Central memory CD4-positive, alpha-beta T cell (primary cell): Measurements from ENCODE around the gene ODF4.
"Not testable (repeated sequence)": the region's sequence is repeated elsewhere in the genome, so short reads cannot be mapped to it uniquely, and the experiment has no call there.

Experiments used
- DNase-seq: peaks from one replicate; pipeline ENCODE4 v3.0.0; 2022

ODF4 gene

DNA sequence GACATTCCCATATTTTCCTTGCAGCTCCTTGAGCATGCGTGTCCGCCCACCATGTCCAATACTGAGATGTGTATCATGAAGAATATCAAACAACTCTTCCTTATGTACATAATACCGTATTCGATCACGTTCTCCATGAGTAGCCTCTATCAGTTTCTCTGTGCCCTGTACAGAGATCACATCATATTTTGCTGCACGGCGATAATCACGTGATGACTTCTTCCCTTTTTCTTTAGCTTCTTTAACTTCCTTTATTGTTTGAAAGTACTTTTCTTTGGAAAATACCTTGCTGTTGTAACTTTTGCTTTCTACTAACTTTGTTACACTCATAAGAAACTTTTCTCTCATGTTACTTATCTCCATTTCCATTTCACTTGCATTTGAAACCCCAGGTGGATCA is 30.3 kb downstream of the ODF4 start:
- no peak for DNase-seq

DNA sequence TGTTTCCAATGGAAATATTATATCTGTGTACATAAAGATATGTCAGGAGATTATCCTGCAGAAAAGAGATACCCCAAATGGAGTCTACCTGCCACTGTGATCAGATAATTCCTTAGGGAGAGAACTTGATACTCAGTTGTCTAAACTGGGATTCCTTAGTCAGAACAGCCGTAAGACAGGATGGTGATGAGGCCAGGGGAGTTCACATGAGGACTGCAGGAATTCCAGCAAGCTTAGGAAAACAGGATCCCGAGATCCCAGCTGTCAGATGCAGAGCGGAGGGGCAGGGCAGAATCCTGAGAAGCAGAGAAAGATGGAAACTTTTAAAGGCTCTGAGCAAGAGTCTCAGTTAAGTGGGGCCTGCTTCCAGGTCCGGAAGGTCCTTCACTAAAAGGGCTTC is 32.1 kb downstream of the ODF4 start:
- DNase-seq: no peak

DNA sequence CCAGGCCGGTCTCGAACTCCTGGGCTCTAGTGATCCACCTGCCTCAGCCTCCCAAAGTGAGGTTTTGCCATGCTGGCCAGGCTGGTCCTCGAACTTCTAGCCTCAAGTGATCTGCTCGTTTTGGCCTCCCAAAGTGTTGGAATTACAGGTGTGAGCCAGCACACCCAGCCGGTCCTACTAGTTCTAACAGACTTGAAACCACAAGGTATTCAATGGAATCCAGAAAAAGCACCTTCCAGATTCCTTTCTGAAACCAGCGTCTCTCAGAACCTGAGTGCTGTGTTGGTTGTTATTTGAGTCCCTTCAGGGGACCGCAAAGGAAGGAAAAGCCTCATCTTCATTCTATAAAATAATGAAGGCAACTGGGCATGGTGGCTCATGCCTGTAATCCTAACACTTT is 32.8 kb downstream of the ODF4 start:
- no peak for DNase-seq

DNA sequence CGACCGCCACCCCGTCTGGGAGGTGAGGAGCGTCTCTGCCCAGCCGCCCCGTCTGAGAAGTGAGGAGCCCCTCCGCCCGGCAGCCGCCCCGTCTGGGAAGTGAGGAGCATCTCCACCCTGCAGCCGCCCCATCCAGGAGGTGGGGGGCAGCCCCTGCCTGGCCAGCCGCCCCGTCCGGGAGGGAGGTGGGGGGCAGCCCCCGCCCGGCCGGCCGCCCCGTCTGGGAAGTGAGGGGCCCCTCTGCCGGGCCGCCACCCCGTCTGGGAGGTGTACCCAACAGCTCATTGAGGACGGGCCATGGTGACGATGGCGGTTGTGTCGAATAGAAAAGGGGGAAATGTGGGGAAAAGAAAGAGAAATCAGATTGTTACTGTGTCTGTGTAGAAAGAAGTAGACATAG is 34.2 kb downstream of the ODF4 start:
- DNase-seq: not testable (repeated sequence)

DNA sequence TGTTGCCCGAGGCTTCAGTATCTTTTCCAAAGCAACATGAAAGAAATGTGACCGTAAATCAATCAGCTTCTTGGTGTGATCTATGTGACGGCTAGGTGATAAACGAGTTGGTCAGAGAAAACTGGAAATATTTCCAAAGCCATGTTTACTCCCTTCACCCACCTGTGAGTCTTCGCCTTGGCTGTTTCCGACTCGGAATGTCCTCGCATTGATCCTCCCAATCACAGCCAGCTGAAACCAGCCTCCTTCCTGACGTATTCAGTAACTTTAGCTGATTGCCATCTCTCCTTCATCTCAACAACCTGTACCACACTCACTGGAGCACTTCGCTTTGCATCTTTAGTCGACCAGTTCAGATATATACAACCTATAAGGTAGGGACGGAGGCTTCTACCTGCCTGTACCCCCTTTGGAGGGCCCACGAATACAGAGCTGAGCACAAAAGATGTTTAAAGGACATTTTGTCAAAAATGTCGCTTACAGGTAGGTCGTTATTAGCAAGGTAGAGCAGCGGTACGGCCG is 36.2 kb downstream of the ODF4 start:
- no peak for DNase-seq

DNA sequence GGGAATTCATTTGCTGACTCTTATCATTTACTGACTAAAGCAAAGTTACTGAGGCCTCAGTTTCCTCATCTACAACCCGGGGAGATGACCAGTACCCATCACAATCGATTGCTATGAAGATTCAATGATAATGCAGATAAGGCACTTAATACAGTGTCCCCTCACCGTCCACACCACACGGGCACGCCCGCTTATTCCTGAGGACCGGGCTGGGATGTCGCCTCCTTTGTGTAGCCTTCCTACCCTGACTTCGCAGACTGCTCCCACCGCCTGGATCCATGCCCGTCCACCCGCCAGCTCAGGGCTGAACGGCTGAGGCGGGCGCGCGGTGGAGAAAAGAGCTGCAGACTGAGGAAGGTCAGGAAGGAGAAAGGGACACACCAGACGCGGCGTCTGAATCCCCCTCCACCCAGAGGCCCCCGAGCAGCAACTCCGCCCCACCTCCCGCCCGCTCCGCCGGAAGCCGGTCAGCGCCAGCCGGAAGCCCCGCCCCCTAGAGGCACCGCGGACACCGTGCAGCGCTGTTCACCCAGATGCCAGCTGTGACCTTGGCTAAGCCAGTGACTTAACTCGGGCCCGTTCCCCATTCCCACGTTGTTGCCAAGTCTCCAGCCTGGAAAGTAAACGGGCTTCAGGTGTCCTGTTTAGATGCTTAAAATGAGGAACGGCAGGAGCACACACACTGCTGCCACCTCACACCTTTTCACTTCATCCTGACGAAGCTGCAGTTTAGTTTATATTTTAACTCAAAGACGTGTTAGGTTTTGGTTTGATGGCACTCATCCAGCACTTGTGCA is 36.8 kb downstream of the ODF4 start, which contains the start of gene KRABD2:
Gene KRABD2, minus strand, starts transcription at position 434 of the 797 bp plus-strand sequence.
- peak; percentile 80 for DNase-seq

DNA sequence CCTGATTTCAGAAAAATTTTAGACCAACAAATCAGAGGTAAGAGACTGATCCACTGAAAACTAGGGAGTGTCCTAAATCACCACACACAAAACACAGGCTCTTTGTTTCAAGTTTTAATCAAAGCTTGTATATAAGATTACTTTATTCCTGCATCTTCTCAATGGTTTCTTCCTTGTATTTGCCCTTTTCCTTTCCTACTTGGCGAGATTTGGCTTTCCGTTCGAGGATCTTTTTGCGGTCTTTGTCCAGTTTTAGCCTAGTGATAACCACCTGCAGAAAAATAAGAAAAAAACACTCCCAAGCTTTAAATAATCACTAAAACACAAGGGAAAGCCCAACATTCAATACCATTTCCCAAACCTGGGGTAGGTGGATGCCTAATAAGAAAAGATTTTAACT is 37.8 kb downstream of the ODF4 start:
- no peak for DNase-seq

DNA sequence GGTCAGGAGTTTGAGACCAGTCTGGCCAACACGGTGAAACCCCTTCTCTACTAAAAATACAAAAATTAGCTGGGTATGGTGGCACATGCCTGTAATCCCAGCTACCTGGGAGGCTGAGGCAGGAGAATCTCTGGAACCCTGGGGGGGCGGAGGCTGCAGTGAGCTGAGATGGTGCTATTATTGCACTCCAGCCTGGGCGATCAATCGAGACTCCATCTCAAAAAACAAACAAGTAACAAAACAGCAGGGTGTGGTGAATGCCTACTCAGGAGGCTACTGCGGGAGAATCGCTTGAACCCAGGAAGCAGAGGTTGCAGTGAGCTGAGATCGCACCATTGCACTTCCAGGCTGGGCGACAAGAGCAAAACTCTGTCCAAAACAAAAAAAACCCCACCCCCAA is 38.5 kb downstream of the ODF4 start:
- not testable (repeated sequence) for DNase-seq

DNA sequence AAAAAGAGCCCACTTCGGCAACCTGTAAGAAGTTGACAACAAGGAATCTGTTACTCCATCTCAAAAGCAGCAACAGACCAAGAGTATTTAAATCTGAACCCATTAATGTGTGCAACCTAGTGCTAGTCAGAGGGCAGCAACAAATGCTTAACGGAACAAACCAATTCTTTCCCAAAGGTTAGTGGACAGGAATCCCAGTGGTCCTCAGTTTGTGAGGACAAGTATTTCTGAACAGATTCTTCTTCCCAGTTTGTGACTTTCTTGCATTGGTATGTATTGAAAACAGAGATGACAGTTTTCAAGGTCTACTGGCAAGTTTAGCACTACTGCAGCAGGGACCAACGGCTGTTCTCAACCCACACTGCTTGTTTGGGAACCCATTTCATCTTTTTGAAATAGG is 40.4 kb downstream of the ODF4 start:
- DNase-seq: no peak

DNA sequence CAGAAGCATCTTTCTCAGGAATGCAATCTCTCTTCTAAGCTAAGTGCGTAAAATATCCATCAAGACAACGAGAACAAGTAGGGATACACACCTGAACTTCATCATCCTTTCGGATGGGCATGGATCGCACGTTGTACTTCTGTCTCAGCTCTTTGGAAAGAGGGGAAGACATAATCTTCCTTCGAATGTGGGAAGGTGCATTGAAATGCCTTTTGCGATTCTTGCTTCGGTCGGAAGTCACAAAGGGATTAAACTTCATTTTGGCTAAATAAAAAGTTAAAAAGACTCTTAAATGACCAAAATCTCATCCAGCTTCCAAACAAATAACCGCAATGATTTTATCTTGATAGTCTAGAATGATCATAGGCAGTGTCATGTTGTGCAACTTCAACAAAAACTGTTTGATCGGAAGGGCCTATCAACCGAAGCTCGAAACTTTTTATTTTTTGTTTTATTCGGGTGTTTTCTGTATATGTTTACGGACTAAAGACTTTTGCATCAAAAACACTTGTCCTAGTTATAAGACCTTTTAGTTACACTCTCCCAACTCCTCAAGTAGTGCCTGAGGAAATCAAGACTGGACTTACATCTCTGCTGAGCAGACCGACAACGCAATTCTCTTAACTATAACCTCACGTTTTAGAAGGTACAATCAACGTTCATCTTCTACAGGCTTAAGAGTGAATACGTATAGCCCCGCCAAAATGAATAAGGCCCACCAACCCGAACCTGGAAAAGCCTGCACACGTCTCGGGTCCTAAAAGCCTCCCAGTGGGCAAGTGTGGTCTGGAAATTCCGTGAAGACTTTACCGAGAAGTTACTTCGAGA is 42.6 kb downstream of the ODF4 start:
- DNase-seq: no peak

DNA sequence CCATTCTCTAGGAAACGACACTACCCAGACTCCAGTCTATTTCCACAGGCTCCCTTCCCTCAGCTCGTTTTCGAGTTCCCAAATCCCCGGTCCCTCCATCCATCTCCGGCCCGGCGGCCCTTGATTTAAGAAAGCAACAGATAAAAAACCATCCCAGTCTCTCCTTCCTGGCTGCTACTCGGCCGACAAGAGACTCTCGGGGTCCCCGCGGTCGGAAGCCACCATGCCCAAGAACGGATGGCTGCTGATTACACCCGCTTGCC is 43.2 kb downstream of the ODF4 start:
- DNase-seq: no peak

DNA sequence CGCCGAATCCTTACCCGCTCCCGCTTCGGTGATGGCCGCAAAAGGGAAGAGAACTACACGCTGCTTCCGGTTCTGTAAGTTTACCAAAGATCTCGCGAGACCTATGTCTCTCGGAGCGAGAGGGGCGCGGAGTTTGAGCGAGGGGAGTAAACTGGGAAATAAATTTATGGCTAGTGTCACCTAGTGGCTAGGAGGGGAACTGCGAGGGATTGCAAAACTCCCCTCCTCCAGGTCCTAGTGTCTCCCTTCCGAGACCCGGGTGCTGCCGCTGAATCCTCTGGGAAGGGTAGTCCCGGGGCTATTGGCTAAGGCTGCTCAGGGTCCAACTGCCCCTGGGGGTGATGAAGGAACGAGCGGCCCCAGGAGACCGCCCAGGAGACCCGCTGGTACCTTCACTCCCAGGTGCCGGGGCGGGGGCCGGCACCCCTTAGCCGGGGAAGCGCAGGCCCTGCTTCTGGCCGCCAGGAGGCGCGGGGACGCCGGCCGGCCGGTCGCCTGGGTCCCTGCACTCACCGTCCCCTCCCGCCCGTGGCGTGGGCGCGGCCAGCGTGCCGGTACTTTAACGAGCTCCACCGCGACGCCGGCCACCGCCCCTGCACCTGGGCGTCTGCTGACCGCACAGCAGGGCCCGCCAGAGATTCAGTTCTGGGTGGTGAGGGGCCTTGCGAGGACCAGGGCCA is 43.6 kb downstream of the ODF4 start, which contains the start of gene RPL26:
Gene RPL26, minus strand, starts transcription at position 51 of the 680 bp plus-strand sequence. CDS start 883 bp downstream, outside the sequence.
- peak; percentile 96 for DNase-seq

DNA sequence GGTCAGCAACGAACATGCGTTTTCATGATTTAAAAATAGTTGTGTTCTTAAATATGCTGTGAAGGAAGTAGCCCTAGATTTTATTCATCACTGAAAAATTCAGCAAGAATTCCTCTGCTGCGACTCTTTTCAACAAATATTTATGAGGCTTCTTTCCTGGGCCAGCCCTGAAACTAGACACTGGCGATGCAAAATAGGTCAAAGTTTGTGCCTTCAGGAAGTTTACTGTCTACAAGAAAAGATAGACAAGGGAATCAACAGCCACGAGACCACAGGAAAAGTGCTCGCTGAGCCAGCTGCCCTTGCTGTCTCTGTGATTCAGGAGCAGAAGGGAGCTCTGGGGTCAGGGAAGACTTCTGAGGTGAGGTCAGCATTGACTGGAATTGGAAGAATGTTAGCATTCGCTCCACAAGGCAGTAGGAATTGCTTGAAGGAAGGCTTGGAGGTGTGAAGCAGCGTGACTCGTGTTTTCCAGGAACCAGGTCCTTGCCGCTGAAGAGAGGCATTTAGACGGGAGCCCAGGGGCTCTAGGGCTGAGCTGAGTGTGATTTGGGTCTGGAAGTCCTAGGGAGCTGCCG is 45.2 kb downstream of the ODF4 start:
- no peak for DNase-seq

DNA sequence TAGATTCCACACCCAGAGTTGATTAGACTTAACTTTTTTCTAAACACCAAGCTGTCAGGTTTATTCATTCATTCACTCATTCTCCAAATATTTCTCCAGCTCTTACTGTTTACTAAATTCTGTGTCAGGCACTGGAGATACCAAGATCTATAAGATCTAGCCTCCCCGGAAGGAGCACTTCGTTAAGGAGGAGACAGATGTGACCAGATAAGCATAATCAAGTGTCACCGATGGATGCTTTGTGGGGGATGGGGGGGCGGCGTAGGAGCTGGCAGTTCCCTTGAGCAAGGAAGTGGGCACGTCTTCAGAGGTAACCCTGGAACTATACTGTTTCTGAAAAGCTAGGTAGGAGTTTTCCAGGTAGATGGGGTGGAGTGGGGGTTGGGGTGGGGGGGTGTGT is 47.2 kb downstream of the ODF4 start:
- no peak for DNase-seq

DNA sequence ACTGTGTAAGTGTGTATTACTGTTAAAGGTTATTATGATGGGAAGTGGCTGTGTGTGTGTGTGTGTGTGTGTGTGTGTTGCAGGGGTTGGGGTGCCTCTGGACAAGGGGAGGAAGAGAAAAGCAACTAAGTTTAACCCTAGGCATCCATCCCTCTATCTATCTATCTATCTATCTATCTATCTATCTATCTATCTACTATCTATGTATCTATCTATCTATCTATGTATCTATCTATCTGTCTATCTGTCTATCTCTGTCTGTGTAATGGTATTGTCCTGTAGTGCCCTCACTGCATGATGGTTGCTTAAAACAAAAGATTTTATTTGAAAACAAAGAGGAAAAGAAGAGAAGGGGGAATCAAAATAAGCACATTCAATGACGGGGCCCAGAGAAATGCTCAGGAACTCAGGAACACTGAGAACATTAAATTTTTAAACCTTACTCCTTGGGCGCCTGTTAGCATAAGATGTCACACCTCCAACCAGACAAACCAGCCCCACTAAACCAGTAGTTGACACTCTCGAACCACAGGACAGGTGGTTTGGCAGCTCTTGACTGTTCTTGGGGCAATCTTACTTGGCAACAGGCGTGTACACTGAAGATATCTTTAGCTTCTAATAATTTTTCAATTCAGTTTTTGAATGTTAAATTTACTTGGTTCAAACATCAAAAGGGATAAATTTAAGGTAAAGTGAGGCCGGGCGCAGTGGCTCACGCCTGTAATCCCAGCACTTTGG is 48.4 kb downstream of the ODF4 start:
- DNase-seq: no peak

DNA sequence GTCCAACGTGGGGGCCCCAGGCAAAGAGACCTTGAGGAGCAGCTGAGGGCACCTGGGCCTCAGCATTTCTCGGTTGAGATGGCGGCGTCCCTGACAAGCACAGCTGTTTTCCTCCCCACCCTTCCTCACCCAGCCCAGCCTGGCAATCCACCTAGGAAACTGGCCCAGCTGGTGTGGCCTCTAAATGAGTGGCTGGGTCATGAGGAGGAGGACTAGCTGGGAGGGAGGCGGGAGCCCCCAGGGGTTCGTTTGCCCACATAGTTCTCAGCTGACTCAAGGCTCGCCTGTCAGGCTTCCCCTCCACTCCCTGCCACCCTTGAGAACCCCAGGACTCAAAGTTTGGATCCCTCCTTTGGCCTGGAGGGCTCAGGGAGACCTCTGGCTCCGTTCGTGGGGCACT is 52.1 kb downstream of the ODF4 start:
- no peak for DNase-seq

DNA sequence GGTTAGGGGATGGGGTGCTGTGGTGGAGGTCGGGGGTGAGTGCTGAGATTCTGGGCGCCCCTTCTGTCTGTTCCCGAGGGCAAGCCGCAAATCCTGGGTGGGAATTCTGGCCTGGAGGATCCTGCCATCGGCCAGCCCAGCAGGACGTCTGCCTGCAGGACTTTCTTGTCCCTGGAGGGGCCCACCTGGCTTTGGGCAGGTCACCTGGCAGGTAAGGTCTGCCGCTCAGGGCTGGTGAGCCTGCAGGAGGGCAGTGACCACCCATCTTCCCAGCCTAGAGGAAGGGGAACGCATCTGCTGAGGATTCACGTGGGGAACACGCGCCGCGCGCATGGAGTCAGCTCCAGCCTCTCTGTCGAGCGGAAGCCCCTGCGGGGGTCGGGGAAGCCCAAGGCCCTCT is 52.6 kb downstream of the ODF4 start:
- DNase-seq: no peak

DNA sequence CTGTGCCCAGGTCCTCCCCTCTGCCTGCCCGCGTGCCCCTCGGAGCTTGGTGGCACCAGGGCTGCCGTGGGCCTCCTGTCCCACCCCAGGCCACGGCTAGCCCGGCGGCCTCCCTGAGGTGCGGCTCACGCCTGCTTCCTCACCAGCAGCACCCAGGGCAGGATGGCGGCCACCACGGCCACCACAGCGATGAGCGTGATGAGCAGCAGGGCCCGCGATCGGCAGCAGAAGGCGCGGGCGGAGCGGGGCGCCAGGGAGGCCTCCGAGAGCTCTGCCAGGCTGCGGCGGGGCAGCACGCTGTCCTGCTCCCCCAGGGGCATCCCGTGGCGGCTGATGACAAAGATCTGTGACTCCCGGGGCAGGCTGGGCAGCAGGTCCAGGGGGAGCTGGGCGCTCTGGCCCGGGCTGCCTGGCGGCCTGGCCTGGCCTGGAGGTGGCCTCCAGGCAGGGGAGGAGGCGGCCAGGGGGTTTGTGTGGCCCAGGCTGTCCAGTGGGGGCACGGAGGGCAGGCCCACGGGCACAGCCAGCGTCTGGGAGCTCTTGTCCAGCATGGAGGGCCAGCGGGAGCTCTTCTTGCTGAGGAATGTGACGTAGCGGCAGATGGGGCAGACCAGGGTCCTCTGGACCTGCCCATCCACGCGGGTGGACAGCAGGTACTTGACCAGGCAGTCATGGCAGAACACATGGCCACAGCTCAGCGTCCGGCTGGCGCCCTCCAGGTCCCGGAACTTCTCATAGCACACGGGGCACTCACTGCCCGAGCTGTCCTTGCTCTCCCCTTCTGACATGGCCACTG is 53.2 kb downstream of the ODF4 start:
- DNase-seq: no peak

DNA sequence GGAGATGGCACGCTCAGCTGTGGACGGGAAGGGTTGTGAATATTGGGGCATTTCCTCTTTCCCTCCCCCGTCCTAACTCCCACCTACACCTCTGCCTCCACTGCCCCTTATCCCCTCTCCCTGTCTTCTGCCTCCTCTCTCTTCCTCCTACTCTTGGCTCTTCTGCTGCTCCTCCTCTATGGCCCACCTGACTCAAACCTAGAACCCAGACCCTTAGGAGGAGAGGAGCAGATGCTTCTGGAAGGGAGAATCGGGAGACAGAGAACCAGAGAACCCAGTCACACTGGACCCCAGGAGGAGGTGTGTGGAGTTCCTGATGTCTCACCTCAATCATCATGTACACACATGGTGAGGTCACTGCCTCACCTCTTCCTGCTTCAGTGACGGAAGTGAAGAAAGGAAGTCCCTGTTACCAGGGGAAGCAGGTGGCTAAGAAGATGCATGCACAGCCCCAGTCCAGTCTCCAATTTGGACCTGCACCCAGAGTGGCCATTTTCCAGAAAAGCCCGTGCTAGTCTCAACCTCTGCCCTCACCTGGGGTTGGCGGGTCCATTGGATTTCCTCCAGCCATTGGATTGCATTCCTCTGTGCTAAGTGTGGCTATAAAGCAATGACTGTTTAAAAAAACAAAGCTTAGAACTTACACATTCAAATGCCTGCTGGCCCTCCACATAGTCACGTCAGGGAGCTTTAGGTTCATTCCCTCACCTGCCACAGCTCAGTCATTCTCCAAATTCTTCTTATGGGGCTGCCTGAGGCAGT is 54.0 kb downstream of the ODF4 start:
- peak; percentile 56 for DNase-seq

DNA sequence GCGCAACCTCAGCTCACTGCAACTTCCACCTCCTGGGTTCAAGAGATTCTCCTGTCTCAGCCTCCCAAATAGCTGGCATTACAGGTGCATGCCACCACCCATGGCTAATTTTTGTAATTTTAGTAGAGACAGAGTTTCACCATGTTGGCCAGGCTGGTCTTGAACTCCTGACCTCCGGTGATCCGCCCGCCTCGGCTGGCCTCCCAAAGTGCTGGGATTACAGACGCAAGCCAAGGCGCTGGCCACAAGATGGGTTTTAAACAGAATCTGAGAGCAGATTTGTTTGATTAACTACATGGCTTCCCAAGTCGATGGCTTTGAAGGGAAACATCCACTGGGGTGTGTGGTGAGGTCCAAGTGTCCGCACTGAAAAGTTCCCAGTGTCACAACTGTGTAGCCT is 54.9 kb downstream of the ODF4 start:
- not testable (repeated sequence) for DNase-seq
